Activated naive CD4-positive, alpha-beta T cell treated with anti-CD3 and anti-CD28 coated beads, Interleukin-2, amount 50 U/mL, for 24 hours (primary cell): ENCODE data around the gene EDIL3.

Experiments used
- H3K27ac Mint-ChIP-seq: one replicate; pipeline ENCODE4 v1.8.0; 2021; ENCODE audit warnings: mild to moderate bottlenecking, mixed read lengths
- H3K27me3 Mint-ChIP-seq: one replicate; pipeline ENCODE4 v1.8.0; 2021; ENCODE audit warnings: mixed read lengths
- H3K36me3 Mint-ChIP-seq: one replicate; pipeline ENCODE4 v1.8.0; 2021; ENCODE audit warnings: mixed read lengths
- H3K4me1 Mint-ChIP-seq: one replicate; pipeline ENCODE4 v1.8.0; 2021; ENCODE audit warnings: mixed read lengths
- H3K4me3 Mint-ChIP-seq: one replicate; pipeline ENCODE4 v1.8.0; 2021; ENCODE audit warnings: mild to moderate bottlenecking, mixed read lengths
- H3K9me3 Mint-ChIP-seq: one replicate; pipeline ENCODE4 v1.8.0; 2021; ENCODE audit warnings: mixed read lengths

Gene EDIL3

DNA sequence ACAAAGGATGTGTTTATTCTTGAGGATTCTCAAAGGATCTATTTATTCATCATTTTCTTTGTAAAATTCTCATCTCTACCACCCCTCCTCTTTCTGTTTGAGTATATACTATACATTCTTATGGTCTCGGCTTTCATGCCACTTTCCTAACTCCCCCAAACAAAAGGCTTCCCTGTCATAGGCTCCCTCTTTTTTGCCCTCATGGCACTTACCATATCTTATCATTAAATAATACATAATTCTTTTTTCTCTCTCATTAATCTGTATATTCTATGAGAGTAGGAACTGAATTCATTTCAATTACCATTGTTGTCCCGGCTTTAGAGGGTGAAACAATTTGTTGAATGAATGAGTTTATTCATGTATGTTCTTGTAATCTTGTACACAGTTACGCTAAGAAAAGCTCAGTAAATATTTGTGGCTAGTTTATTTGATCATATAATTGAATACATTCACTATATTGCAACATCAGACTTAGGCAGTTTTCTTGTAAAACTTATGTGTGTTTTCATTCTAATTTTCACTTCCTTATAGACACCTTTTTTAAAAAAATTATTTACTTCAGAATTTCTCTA is 254.6 kb downstream of the EDIL3 start:
- Mint-ChIP-seq H3K4me3 (no peak overlapping the region), H3K27ac (no peak overlapping the region), H3K27me3 (no peaks in the 10 kb centered on the region)

DNA sequence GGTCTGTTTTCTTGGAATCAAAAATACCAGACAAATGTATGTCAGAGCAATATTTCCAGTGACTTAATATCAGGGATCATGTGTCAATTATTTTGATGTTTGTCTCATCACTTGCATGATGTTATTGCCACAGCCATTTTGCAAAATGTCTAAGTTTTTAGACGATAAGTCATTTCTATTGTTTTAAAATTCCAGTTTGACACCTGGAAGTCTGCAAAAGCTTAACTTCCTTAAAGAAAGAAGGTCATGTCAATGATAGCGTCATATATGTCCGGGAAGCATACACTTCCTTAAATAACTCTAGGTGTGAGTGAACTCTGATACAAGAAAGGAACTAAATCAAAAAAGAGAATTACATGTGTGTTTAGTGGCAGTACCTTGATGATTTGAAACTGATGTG is 259.5 kb downstream of the EDIL3 start:
- Mint-ChIP-seq H3K9me3 (peaks cover 4% of the 10 kb centered on the region), H3K4me1 (no peaks in the 10 kb centered on the region), H3K36me3 (no peaks in the 10 kb centered on the region), H3K4me3 (no peak overlapping the region), H3K27ac (no peak overlapping the region), H3K27me3 (no peaks in the 10 kb centered on the region)

More for the DNA sequence above, 254.6 kb downstream of the EDIL3 start:
- Mint-ChIP-seq H3K36me3 (no peaks in the 10 kb centered on the region), H3K4me1 (no peaks in the 10 kb centered on the region), H3K9me3 (peaks cover 4% of the 10 kb centered on the region)

DNA sequence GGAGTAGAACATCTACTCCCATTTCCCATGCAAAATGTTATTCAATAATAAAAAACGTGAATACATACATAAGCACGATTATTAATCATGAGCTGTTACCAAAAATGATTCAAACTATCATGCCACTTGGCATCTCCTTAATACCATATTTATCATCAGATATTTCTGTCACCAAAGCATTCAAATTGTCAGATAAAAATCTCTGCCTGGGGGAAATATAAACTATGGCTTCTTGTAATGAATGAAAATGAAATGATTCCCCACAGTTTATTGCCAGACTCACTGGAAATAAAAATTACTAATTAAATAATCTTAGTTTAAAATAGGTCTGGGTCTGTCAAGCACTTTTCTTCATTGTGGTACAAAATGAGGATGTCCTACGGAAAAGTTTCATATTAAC is 265.4 kb downstream of the EDIL3 start:
- Mint-ChIP-seq H3K27ac (no peak overlapping the region), H3K36me3 (no peaks in the 10 kb centered on the region), H3K27me3 (no peaks in the 10 kb centered on the region), H3K4me1 (no peaks in the 10 kb centered on the region), H3K4me3 (no peak overlapping the region), H3K9me3 (no peaks in the 10 kb centered on the region)

GRCh38 chr5:84118551-84118950 is 266.1 kb downstream of the EDIL3 start:
- Mint-ChIP-seq H3K4me1 (no peaks in the 10 kb centered on the region), H3K4me3 (no peak overlapping the region), H3K27ac (no peak overlapping the region), H3K27me3 (no peaks in the 10 kb centered on the region), H3K36me3 (no peaks in the 10 kb centered on the region), H3K9me3 (no peaks in the 10 kb centered on the region)

DNA sequence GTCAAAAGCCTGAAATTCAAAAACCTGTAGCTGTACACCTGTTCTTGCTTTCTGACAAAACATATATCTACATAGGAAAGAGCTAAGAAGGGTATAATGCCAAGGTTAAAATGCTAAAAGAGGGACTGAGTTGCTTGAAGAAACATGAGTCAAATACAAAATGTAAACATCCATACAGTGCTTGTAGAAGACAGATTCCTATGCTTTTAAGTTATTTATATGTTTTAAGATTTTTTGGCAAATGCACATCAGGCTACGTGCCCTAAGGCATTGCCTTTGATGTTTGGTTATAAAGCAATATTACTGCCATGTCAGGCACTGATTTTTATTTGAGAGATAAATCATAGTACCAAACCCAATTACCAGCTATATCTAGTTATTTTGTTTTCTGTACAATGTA is 269.0 kb downstream of the EDIL3 start:
- no peaks in the 10 kb centered on the region for H3K9me3 Mint-ChIP-seq
- no peak overlapping the region for H3K27ac Mint-ChIP-seq
- no peaks in the 10 kb centered on the region for H3K36me3 Mint-ChIP-seq
- no peaks in the 10 kb centered on the region for H3K27me3 Mint-ChIP-seq
- H3K4me1 Mint-ChIP-seq: no peaks in the 10 kb centered on the region
- H3K4me3 Mint-ChIP-seq: no peak overlapping the region

DNA sequence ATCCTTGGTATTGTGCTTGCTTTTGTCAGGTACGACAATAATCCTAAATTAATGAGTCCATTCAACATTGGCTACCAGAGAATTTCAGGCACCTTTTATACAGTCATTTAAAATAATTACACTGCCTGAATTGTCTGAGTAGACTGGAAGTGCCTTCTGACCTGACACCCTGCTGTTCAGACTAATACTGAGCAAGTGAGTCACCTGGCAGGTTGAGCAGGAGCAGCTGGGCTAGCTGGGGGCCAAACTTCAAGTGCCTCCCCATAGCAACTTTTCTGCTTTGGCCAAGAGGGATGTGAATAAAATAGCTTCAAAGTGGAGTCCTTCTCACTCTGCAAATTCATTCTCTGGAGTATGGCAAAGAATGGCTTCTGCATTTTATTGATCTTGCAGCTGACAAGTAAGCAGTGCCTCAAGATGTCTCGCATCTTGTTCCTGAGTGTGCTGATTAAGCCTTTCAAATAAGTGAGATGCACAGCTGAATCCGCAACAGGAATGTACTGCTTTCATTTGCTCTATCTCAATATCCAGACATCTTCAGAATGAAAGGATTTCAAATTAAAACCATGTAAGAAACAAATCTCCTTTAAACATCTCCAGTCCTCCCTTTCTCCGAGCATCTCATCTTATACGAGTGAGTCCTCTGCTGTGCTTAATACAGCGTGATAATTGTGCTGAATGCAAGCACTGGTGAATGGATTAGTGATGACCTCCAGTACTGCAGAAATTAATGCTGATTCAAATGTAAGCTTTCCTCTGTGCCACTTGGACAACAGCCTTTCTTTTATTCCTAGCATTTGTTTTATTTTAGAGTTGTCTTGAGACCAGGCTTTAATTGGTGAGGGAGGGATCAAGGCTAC is 271.2 kb downstream of the EDIL3 start:
- no peaks in the 10 kb centered on the region for H3K36me3 Mint-ChIP-seq
- H3K27ac Mint-ChIP-seq: no peak overlapping the region
- no peak overlapping the region for H3K4me3 Mint-ChIP-seq
- no peaks in the 10 kb centered on the region for H3K27me3 Mint-ChIP-seq
- H3K9me3 Mint-ChIP-seq: no peaks in the 10 kb centered on the region
- H3K4me1 Mint-ChIP-seq: no peaks in the 10 kb centered on the region

- H3K4me3 Mint-ChIP-seq: no peak overlapping the region
- H3K4me1 Mint-ChIP-seq: no peaks in the 10 kb centered on the region
- no peaks in the 10 kb centered on the region for H3K27me3 Mint-ChIP-seq
- peaks cover 5% of the 10 kb centered on the region for H3K9me3 Mint-ChIP-seq
- H3K27ac Mint-ChIP-seq: no peak overlapping the region
- H3K36me3 Mint-ChIP-seq: no peaks in the 10 kb centered on the region
These were observed 291.9 kb downstream of the EDIL3 start for GRCh38 chr5:84092738-84093137.

- Mint-ChIP-seq H3K9me3 (no peaks in the 10 kb centered on the region), H3K4me3 (no peak overlapping the region), H3K4me1 (no peaks in the 10 kb centered on the region), H3K27me3 (no peaks in the 10 kb centered on the region), H3K27ac (no peak overlapping the region), H3K36me3 (no peaks in the 10 kb centered on the region)
These were observed 293.4 kb downstream of the EDIL3 start for GRCh38 chr5:84091127-84091799.

- Mint-ChIP-seq H3K4me1 (no peaks in the 10 kb centered on the region), H3K36me3 (no peaks in the 10 kb centered on the region), H3K27me3 (no peaks in the 10 kb centered on the region), H3K27ac (no peak overlapping the region), H3K4me3 (no peak overlapping the region), H3K9me3 (no peaks in the 10 kb centered on the region)
These were observed 295.7 kb downstream of the EDIL3 start for GRCh38 chr5:84088996-84089395.

DNA sequence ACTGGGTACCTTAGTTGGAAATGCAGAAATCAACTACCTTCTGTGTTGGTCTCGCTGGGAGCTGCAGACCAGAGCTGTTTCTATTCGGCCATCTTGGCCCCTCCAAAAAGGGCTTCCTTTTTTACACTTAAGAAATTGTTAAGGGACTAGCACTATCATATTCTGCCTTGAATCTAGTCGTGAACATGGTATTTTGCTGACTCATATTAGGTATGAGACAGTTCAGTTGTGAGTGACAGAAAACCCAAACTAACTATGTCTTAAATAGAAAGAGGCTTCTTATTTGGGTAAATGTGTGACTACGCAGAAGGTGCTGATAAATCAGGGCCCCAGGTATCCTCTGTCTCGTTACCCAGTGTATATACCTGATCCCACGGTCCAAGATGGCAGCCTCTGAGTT is 298.2 kb downstream of the EDIL3 start:
- no peak overlapping the region for H3K27ac Mint-ChIP-seq
- peaks cover under 1% of the 10 kb centered on the region for H3K9me3 Mint-ChIP-seq
- H3K27me3 Mint-ChIP-seq: no peaks in the 10 kb centered on the region
- H3K4me3 Mint-ChIP-seq: no peak overlapping the region
- no peaks in the 10 kb centered on the region for H3K4me1 Mint-ChIP-seq
- H3K36me3 Mint-ChIP-seq: no peaks in the 10 kb centered on the region

GRCh38 chr5:84085387-84086041 is 299.2 kb downstream of the EDIL3 start:
- Mint-ChIP-seq H3K4me1 (no peaks in the 10 kb centered on the region), H3K9me3 (peaks cover 7% of the 10 kb centered on the region), H3K27me3 (no peaks in the 10 kb centered on the region), H3K4me3 (no peak overlapping the region), H3K27ac (no peak overlapping the region), H3K36me3 (no peaks in the 10 kb centered on the region)

DNA sequence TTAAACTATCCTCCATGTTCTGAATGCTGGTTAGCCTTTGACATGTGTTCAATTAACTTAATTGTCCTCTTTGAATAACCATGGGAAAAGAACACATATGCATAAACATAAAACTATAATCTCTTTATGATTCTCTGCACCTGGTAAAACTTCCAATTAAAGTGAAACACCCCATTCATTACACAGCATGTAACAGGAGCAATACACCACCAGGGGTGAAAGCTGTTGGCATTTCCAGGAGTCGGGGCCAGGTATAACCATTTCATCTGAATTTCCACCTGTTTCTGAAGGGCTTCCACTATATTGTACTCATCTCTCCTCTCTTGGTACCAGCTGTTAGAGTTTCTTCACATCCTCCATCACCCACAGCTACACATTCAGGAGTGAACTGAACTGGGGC is 303.8 kb downstream of the EDIL3 start:
- H3K27me3 Mint-ChIP-seq: no peaks in the 10 kb centered on the region
- peaks cover 12% of the 10 kb centered on the region for H3K9me3 Mint-ChIP-seq

DNA sequence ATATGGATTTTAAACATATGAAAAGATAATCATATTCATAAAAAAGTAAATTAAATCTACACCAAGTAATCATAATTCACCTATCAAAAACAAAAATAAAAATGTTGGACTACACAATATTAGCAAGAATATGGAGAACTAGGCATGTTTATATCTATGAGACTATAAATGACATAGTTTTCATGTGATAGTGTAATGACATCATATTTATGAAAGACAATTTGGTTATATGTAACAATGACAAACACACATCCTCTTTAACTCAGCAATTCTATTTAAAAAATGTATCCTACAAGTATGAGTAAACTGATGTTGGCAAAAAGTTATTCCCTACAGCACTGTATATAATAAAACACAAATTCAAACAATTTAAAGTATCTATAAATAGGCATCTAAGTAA is 312.3 kb downstream of the EDIL3 start:
- Mint-ChIP-seq H3K36me3 (no peaks in the 10 kb centered on the region), H3K4me1 (no peaks in the 10 kb centered on the region), H3K27ac (no peak overlapping the region), H3K27me3 (no peaks in the 10 kb centered on the region), H3K4me3 (no peak overlapping the region), H3K9me3 (no peaks in the 10 kb centered on the region)

More for the DNA sequence above, 303.8 kb downstream of the EDIL3 start:
- H3K4me1 Mint-ChIP-seq: no peaks in the 10 kb centered on the region
- no peak overlapping the region for H3K4me3 Mint-ChIP-seq
- H3K27ac Mint-ChIP-seq: no peak overlapping the region
- no peaks in the 10 kb centered on the region for H3K36me3 Mint-ChIP-seq

GRCh38 chr5:84069608-84070179 is 315.0 kb downstream of the EDIL3 start:
- Mint-ChIP-seq H3K27me3 (no peaks in the 10 kb centered on the region), H3K4me3 (no peak overlapping the region), H3K9me3 (no peaks in the 10 kb centered on the region), H3K27ac (no peak overlapping the region), H3K4me1 (no peaks in the 10 kb centered on the region), H3K36me3 (no peaks in the 10 kb centered on the region)

DNA sequence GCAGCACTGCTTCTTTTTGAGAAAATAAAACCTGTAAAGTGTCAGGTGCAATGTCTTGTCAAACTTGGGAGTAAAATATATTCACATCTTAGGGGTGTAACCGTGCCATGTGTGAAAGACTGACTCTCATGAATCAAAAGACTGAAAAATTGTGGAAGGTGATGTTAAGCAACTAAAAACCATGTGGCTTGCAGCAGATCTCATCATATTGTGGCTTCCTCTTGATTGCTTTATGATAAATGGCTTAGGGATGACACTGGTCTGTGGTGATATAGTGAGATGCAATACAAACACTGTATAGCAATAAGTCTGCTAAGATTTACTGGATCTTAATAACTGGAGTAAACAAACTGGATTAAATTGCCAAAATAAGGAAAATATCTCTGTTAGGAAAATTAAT is 321.6 kb downstream of the EDIL3 start:
- Mint-ChIP-seq H3K27me3 (no peaks in the 10 kb centered on the region), H3K27ac (no peak overlapping the region), H3K4me1 (no peaks in the 10 kb centered on the region), H3K36me3 (no peaks in the 10 kb centered on the region), H3K9me3 (no peaks in the 10 kb centered on the region), H3K4me3 (no peak overlapping the region)
